Measurements from ENCODE around the gene GPR161. TPM values are rescaled to one million over a fixed set of nuclear protein-coding genes. Genes with fewer than 3 reads are reported as not detected.

Gene GPR161
- polyA plus RNA-seq, 1 donor (not counting 4 experiments of a cell fraction or from before 2014, with no cell fraction given), result 7.8 TPM

DNA sequence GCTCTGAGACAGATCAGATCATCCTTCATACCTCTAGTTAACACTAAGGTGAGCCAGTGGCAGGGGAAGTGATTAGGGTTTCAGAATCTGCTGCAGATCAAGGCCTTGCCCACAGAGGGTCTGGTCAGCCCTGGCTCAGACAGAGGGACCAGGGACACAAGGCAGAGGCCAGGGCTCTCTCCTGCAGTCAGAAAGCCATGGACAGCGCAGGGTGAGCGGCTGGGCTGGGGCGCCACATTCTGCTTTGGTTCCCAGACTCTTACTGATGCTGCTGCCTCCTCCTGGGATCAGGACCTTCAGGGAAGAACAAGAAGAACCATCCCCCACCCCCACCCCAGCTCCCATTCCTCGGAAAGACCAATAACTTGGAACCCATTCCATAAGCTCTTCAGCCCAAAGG is 43.1 kb downstream of the GPR161 start:
- dilution Hi-C loops (cut with MboI; ENCODE audit: extremely low pct_ligation_motif_present, low sequenced_read_pairs), result no loop called here
- Histone ChIP-seq H3K27me3 (ENCODE audit: control insufficient read depth, extremely low read depth, insufficient read depth, low read length) (no peaks in the 10 kb centered on the region), H4K20me1 (ENCODE audit: control insufficient read depth, extremely low read depth, insufficient read depth, low read length) (no peaks in the 10 kb centered on the region), H3K79me2 (ENCODE audit: control insufficient read depth, insufficient read depth, low read length) (no peaks in the 10 kb centered on the region), H2AFZ (ENCODE audit: control insufficient read depth, low read length) (no peak overlapping the region), H3K4me3 (ENCODE audit: control insufficient read depth in 2 of 3, extremely low read depth in 1 of 3, insufficient read depth in 2 of 3, low read depth in 1 of 3, low read length in 3 of 3) (no peak overlapping the region), H3K4me2 (ENCODE audit: control insufficient read depth, extremely low read depth, insufficient read depth, low read depth, low read length) (no peak overlapping the region), H3K27ac (ENCODE audit: control insufficient read depth, insufficient read depth, low read length) (no peak overlapping the region), H3K36me3 (ENCODE audit: control insufficient read depth in 2 of 2, extremely low read depth in 1 of 2, insufficient read depth in 2 of 2, low read length in 2 of 2) (peaks cover 0 to 3% of the 10 kb centered on the region in 2 experiments), H3K9me3 (ENCODE audit: control insufficient read depth, low read depth, low read length) (no peaks in the 10 kb centered on the region), H3K9ac (ENCODE audit: control insufficient read depth, extremely low read depth, insufficient read depth, low read length) (no peak overlapping the region), H3K4me1 (ENCODE audit: control insufficient read depth, extremely low read depth, insufficient read depth, low read length) (peaks cover 4% of the 10 kb centered on the region), H3K9me1 (ENCODE audit: control insufficient read depth, extremely low read depth, insufficient read depth, low read length) (no peaks in the 10 kb centered on the region)
- TF ChIP-seq CTCF (optimal IDR thresholded peaks at IDR 0.05 in 1 of 3, IDR thresholded peaks at IDR 0.05 in 1 of 3, conservative IDR thresholded peaks at IDR 0.05 in 1 of 3; ENCODE audit: extremely low read depth in 1 of 3, insufficient read depth in 2 of 3, low read length in 3 of 3) (no peak), EZH2 (IDR thresholded peaks at IDR 0.05; ENCODE audit: low read length) (no peak)
- no peak for DNase-seq (ENCODE audit: low read depth, low spot score)
- FAIRE-seq, result no peak

- no peaks in the 10 kb centered on the region for H3K79me2 ChIP-seq (ENCODE audit: control insufficient read depth, insufficient read depth, low read length)
- H2AFZ ChIP-seq (ENCODE audit: control insufficient read depth, low read length), result no peak overlapping the region
- peaks cover 0 to 3% of the 10 kb centered on the region in 2 experiments for H3K36me3 ChIP-seq (ENCODE audit: control insufficient read depth in 2 of 2, extremely low read depth in 1 of 2, insufficient read depth in 2 of 2, low read length in 2 of 2)
- no peaks in the 10 kb centered on the region for H3K9me1 ChIP-seq (ENCODE audit: control insufficient read depth, extremely low read depth, insufficient read depth, low read length)
- TF ChIP-seq CTCF (optimal IDR thresholded peaks at IDR 0.05 in 1 of 3, IDR thresholded peaks at IDR 0.05 in 1 of 3, conservative IDR thresholded peaks at IDR 0.05 in 1 of 3; ENCODE audit: extremely low read depth in 1 of 3, insufficient read depth in 2 of 3, low read length in 3 of 3) (peak in 1 of 3 experiments; percentile 52), EZH2 (IDR thresholded peaks at IDR 0.05; ENCODE audit: low read length) (no peak)
- no peak for DNase-seq (ENCODE audit: low read depth, low spot score)
- H3K4me1 ChIP-seq (ENCODE audit: control insufficient read depth, extremely low read depth, insufficient read depth, low read length), result peaks cover 4% of the 10 kb centered on the region
- H3K27ac ChIP-seq (ENCODE audit: control insufficient read depth, insufficient read depth, low read length), result no peak overlapping the region
- no peaks in the 10 kb centered on the region for H3K9me3 ChIP-seq (ENCODE audit: control insufficient read depth, low read depth, low read length)
- H3K4me3 ChIP-seq (ENCODE audit: control insufficient read depth in 2 of 3, extremely low read depth in 1 of 3, insufficient read depth in 2 of 3, low read depth in 1 of 3, low read length in 3 of 3), result no peak overlapping the region
- FAIRE-seq, result no peak
- dilution Hi-C loops (cut with MboI; ENCODE audit: extremely low pct_ligation_motif_present, low sequenced_read_pairs), result no loop called here
- H3K27me3 ChIP-seq (ENCODE audit: control insufficient read depth, extremely low read depth, insufficient read depth, low read length), result no peaks in the 10 kb centered on the region
- H3K4me2 ChIP-seq (ENCODE audit: control insufficient read depth, extremely low read depth, insufficient read depth, low read depth, low read length), result no peak overlapping the region
- H4K20me1 ChIP-seq (ENCODE audit: control insufficient read depth, extremely low read depth, insufficient read depth, low read length), result no peaks in the 10 kb centered on the region
- no peak overlapping the region for H3K9ac ChIP-seq (ENCODE audit: control insufficient read depth, extremely low read depth, insufficient read depth, low read length)
Observed at GRCh38 chr1:168092566-168093355, 44.0 kb downstream of the GPR161 start.
